WERI-Rb-1 (cell line): ENCODE data around the gene SIK3.

Experiments
- DNase-seq: peaks from one replicate; pipeline ENCODE4 v3.0.0-alpha.2; 2020
- H3K27ac ChIP-seq: fragments of 250-450 bp; sonication (Bioruptor Pico); 2 replicates; pipeline ENCODE4 v1.5.1; 2020; ENCODE audit warnings: mild to moderate bottlenecking, moderate library complexity
- H3K27me3 ChIP-seq: fragments of 250-450 bp; sonication (Bioruptor Pico); 2 replicates; pipeline ENCODE4 v1.5.1; 2021; ENCODE audit warnings: mild to moderate bottlenecking, low read depth, moderate library complexity; ENCODE audit not compliant: insufficient read depth, severe bottlenecking
- H3K36me3 ChIP-seq: fragments of 250-450 bp; sonication (Bioruptor Pico); 2 replicates; pipeline ENCODE4 v1.5.1; 2020; ENCODE audit warnings: mild to moderate bottlenecking, moderate library complexity
- H3K4me3 ChIP-seq: 2 replicates; pipeline ENCODE4 v1.5.1; 2011; ENCODE audit warnings: low read depth, mild to moderate bottlenecking, control low read depth, low read length
- H3K9me3 ChIP-seq: fragments of 250-450 bp; sonication (Bioruptor Pico); 2 replicates; pipeline ENCODE4 v1.5.1; 2021; ENCODE audit warnings: mild to moderate bottlenecking, moderate library complexity; ENCODE audit not compliant: severe bottlenecking
- TF ChIP-seq, protein P1 (sequence below): IDR thresholded peaks from 2 replicates; pipeline ENCODE4 v1.5.1; 2011; ENCODE audit warnings: low read depth, mild to moderate bottlenecking, control low read depth, inconsistent platforms, low read length

Gene SIK3

DNA sequence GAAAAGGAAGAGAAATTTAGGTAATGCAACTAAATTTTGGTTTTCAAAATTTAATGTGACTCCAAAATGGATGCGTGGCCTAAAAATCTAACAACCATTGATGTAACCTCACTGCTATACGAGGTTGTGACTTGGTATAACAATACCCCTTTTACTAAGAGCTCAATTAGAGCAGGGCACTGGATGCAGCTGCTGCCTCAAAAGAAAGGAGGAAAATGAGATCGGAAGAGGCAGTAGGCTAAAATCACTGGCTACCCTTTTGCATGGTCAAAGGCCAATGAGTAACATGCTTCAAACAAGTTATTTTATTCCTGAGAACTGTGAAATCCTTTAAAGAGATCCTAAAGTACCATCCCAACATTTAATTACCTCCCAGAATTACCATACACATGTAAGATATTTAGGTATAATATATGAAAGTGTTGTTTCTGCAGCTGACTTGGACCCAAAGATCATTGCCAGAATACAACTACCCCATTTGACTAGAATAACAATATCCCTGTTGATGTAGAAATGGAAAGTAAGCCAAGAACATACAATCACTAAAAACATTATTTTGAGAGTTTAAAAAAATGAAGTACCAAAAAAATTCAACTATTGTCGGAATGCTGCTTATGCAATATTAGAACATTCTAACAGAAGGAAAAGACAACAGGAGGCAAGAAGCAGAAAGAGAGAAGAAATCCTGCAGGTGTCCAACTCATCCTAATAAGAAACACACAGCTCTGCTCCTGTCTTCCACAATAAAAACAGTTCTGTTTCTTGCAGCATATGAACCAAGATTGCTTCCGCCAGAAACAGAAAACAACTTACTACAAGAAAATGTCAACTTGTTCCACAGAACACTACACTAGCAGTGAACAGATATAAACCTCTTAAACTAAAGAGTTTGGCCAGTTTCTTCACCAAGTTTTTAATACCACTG is 15.0 kb downstream of the SIK3 start:
- Histone ChIP-seq H3K4me3 (no peak overlapping the region), H3K27ac (no peak overlapping the region), H3K27me3 (no peaks in the 10 kb centered on the region), H3K36me3 (no peaks in the 10 kb centered on the region; the same call in 1 of the 2 replicates), H3K9me3 (no peaks in the 10 kb centered on the region)
- DNase-seq, result no peak
- TF ChIP-seq, protein P1, sequence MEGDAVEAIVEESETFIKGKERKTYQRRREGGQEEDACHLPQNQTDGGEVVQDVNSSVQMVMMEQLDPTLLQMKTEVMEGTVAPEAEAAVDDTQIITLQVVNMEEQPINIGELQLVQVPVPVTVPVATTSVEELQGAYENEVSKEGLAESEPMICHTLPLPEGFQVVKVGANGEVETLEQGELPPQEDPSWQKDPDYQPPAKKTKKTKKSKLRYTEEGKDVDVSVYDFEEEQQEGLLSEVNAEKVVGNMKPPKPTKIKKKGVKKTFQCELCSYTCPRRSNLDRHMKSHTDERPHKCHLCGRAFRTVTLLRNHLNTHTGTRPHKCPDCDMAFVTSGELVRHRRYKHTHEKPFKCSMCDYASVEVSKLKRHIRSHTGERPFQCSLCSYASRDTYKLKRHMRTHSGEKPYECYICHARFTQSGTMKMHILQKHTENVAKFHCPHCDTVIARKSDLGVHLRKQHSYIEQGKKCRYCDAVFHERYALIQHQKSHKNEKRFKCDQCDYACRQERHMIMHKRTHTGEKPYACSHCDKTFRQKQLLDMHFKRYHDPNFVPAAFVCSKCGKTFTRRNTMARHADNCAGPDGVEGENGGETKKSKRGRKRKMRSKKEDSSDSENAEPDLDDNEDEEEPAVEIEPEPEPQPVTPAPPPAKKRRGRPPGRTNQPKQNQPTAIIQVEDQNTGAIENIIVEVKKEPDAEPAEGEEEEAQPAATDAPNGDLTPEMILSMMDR, result no peak

DNA sequence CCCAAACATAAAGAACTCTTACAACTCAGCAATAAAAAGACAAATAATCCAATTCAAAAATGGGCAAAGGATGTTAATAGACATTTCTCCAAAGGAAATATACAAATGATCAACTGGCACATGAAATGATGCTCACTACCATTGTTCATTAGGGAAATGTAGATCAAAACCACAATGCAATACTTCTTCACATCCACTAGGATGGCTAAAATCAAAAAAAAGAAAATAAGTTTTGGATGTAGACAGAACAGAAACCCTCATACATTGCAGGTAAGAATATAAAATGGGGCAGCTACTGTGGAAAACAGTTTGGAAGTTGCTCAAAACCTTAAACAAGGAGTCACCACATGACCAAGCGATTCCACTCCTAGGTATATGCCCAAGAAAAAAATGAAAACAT is 16.3 kb downstream of the SIK3 start:
- TF ChIP-seq, protein P1, result no peak
- H3K27ac ChIP-seq, result no peak overlapping the region
- no peaks in the 10 kb centered on the region; the same call in 1 of the 2 replicates for H3K36me3 ChIP-seq
- H3K27me3 ChIP-seq, result no peaks in the 10 kb centered on the region
- H3K4me3 ChIP-seq, result no peak overlapping the region
- no peak for DNase-seq
- H3K9me3 ChIP-seq, result no peaks in the 10 kb centered on the region

DNA sequence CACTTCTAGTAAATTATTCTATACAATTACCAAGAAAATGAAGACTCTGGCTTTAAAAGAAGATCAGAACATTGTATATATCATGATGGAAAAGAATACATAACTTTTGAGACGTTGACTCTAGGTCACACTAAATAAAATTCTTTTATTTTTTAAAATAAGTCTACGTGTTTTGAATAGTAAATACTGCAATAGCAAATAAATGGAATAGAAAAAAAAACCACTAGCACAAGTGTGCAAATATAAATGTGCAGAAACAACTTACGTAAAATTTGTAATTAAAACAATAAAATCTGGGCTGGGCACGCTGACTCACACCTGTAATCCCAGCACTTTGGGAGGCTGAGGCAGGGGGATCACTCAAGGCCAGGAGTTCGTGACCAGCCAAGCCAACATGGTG is 17.9 kb downstream of the SIK3 start:
- Histone ChIP-seq H3K27me3 (no peaks in the 10 kb centered on the region), H3K4me3 (no peak overlapping the region), H3K27ac (no peak overlapping the region), H3K9me3 (no peaks in the 10 kb centered on the region), H3K36me3 (no peaks in the 10 kb centered on the region; the same call in 1 of the 2 replicates)
- no peak for DNase-seq
- TF ChIP-seq, protein P1, result no peak

DNA sequence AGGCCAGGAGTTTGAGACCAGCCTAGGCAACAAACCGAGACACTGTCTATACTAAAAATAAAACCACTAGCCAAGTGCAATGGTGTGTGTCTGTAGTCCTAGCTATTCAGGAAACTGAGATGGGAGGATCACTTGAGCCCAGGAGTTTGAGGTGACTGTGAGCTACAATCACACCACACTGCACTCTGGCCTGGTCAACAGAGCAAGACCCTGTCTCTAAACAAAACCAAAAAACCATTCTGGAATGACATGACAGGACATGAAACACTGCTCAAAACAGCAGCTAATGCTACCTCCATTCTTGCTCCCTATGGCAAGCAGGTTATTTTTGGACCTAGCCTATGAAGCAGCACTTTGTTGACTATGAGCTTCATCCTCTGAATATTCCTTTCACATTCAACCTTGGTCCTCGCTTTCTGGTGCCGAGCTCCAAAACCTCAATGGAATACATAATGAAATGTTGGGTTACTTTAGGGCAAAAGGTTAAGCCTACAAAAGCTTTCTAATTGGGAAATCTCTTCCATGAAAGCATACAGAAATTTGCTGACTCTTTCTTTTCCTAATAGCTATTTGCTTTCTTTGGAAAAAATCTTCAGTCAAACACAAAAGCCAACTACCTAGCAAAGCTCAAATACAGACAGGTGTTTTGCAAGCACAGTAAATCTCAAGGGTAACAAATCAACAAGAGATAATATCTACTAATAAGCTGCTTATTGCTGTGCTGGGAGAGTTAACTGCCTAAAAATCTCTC is 21.1 kb downstream of the SIK3 start:
- DNase-seq, result no peak
- Histone ChIP-seq H3K27ac (peak overlapping the region; percentile 25; the same call in 1 of the 2 replicates), H3K9me3 (no peaks in the 10 kb centered on the region), H3K27me3 (no peaks in the 10 kb centered on the region), H3K4me3 (no peak overlapping the region), H3K36me3 (no peaks in the 10 kb centered on the region)
- TF ChIP-seq, protein P1, result no peak

DNA sequence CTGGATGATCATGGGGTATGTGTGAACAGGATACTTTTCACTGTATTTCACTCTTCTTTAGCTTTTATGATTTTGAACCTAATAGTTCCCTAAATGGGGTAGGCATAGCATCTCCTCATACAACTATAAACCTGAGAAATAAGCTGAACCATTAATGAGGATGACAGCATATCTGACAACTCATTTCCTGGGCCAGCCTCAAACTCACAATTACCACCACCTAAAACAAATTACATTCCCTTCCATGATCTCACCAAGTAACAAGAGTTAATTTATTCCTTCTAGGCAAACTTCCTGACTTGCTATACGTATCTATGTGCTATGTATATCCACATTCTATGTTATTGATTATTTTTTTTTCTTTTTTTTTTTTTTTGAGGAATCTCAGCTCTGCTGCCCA is 23.0 kb downstream of the SIK3 start:
- no peak for DNase-seq
- Histone ChIP-seq H3K27me3 (no peaks in the 10 kb centered on the region), H3K27ac (no peak overlapping the region), H3K36me3 (no peaks in the 10 kb centered on the region), H3K9me3 (no peaks in the 10 kb centered on the region), H3K4me3 (no peak overlapping the region)
- TF ChIP-seq, protein P1, result no peak
